GM23338 (cell line): ENCODE data around the gene IL5RA. TPM values are rescaled to one million over a fixed set of nuclear protein-coding genes. Genes with fewer than 3 reads are reported as not detected.

Experiments used
- ATAC-seq: fragments of 200-7000 bp; cut with Tn5 transposase; 3 replicates; pipeline ENCODE4 v1.9.1; 2020
- DNase-seq: peaks from one replicate; pipeline ENCODE4 v3.0.0-alpha.2; 2015; ENCODE audit warnings: low spot score
- H2AFZ ChIP-seq: fragments of 200-600 bp; sonication (generic); 2 replicates; pipeline ENCODE4 v1.8.0; 2016; ENCODE audit warnings: antibody characterized with exemption, mild to moderate bottlenecking, moderate library complexity
- H3F3A ChIP-seq: fragments of 200-600 bp; sonication (generic); replicated peaks from 2 replicates; pipeline ENCODE4 v1.8.0; 2017; ENCODE audit warnings: antibody characterized with exemption, mixed run types, low read depth
- H3K27ac ChIP-seq: fragments of 200-600 bp; sonication (generic); 2 replicates; pipeline ENCODE4 v1.6.1; 2016; ENCODE audit warnings: low read depth
- H3K27me3 ChIP-seq: fragments of 200-600 bp; sonication (generic); 2 replicates; pipeline ENCODE4 v1.8.0; 2016; ENCODE audit warnings: mild to moderate bottlenecking, mixed run types, moderate library complexity; ENCODE audit not compliant: insufficient read depth
- H3K36me3 ChIP-seq: fragments of 200-600 bp; sonication (generic); 2 replicates; pipeline ENCODE4 v1.8.0; 2016; ENCODE audit warnings: mild to moderate bottlenecking; ENCODE audit not compliant: insufficient read depth
- H3K4me1 ChIP-seq: fragments of 200-600 bp; sonication (generic); 2 replicates; pipeline ENCODE4 v1.8.0; 2016; ENCODE audit warnings: mild to moderate bottlenecking, moderate library complexity; ENCODE audit not compliant: insufficient read depth
- H3K4me2 ChIP-seq: fragments of 200-600 bp; sonication (generic); 2 replicates; pipeline ENCODE4 v1.7.1; 2017; ENCODE audit warnings: mixed run types
- H3K4me3 ChIP-seq: fragments of 200-600 bp; sonication (generic); 2 replicates; pipeline ENCODE4 v1.6.1; 2016; ENCODE audit warnings: mixed run types
- H3K79me2 ChIP-seq: fragments of 200-600 bp; sonication (generic); replicated peaks from 2 replicates; pipeline ENCODE4 v1.8.0; 2017; ENCODE audit warnings: mild to moderate bottlenecking; ENCODE audit not compliant: insufficient read depth
- H3K9me2 ChIP-seq: fragments of 200-600 bp; sonication (generic); 2 replicates; pipeline ENCODE4 v1.8.0; 2017; ENCODE audit not compliant: insufficient read depth
- H4K20me1 ChIP-seq: fragments of 200-600 bp; sonication (generic); replicated peaks from 2 replicates; pipeline ENCODE4 v1.8.0; 2017; ENCODE audit warnings: mild to moderate bottlenecking; ENCODE audit not compliant: insufficient read depth
- H3K27ac Mint-ChIP-seq: 2 replicates; pipeline ENCODE4 v1.8.0; 2020; ENCODE audit warnings: inconsistent platforms, mild to moderate bottlenecking, moderate library complexity, mixed read lengths
- H3K27me3 Mint-ChIP-seq: 3 replicates; pipeline ENCODE4 v1.8.0; 2022; ENCODE audit warnings: low read depth, mild to moderate bottlenecking, moderate library complexity, mixed read lengths, inconsistent platforms; ENCODE audit not compliant: insufficient read depth, poor library complexity
- H3K36me3 Mint-ChIP-seq: 3 replicates; pipeline ENCODE4 v1.8.0; 2021; ENCODE audit warnings: low read depth, mild to moderate bottlenecking, inconsistent platforms, moderate library complexity, mixed read lengths
- H3K4me1 Mint-ChIP-seq: 3 replicates; pipeline ENCODE4 v1.8.0; 2020; ENCODE audit warnings: mild to moderate bottlenecking, inconsistent platforms, mixed read lengths
- H3K4me3 Mint-ChIP-seq: 3 replicates; pipeline ENCODE4 v1.8.0; 2021; ENCODE audit warnings: moderate library complexity, mild to moderate bottlenecking, inconsistent platforms, mixed read lengths
- H3K9me3 Mint-ChIP-seq: 3 replicates; pipeline ENCODE4 v1.8.0; 2020; ENCODE audit warnings: moderate library complexity, mild to moderate bottlenecking, inconsistent platforms, mixed read lengths
- CREB1 ChIP-seq: fragments of 250-450 bp; sonication (Bioruptor Pico); IDR thresholded peaks from 2 replicates; pipeline ENCODE4 v1.5.0; 2020; ENCODE audit warnings: low read depth, mild to moderate bottlenecking, moderate library complexity
- EZH2phosphoT487 ChIP-seq: fragments of 200-600 bp; sonication (generic); IDR thresholded peaks from one replicate; pipeline ENCODE4 v1.8.1; 2018; ENCODE audit warnings: antibody characterized with exemption; ENCODE audit not compliant: unreplicated experiment
- JUNB ChIP-seq: IDR thresholded peaks from one replicate; pipeline ENCODE4 v1.6.1; 2016; ENCODE audit warnings: antibody characterized with exemption; ENCODE audit not compliant: unreplicated experiment
- NANOG ChIP-seq: IDR thresholded peaks from 2 replicates; pipeline ENCODE4 v1.6.1; 2016; ENCODE audit warnings: antibody characterized with exemption, borderline replicate concordance
- POLR2AphosphoS5 ChIP-seq: IDR thresholded peaks from 2 replicates; pipeline ENCODE4 v1.6.1; 2016; ENCODE audit warnings: antibody characterized with exemption, low read depth
- STAT1 ChIP-seq: IDR thresholded peaks from one replicate; pipeline ENCODE4 v1.6.1; 2016; ENCODE audit warnings: antibody characterized with exemption; ENCODE audit not compliant: unreplicated experiment
- ZNF114 ChIP-seq: fragments of 250-450 bp; sonication (Bioruptor Pico); IDR thresholded peaks from 2 replicates; pipeline ENCODE4 v1.5.0; 2020; ENCODE audit warnings: mild to moderate bottlenecking, moderate library complexity
- ZNF331 ChIP-seq: fragments of 250-450 bp; sonication (Bioruptor Pico); IDR thresholded peaks from 2 replicates; pipeline ENCODE4 v1.5.0; 2020; ENCODE audit warnings: low read depth, mild to moderate bottlenecking, moderate library complexity
- polyA plus RNA-seq: library from polyadenylated mRNA; unstranded; fragments of >200 nt; fragmentation: Nextera tagmentation; extraction: Ambion mirVana; gene quantifications from 2 replicates; pipeline ENCODE4 v1.2.1, GENCODE V29; 2016
- total RNA-seq: library from RNA; depleted of rRNA; stranded (reverse); fragments of >200 nt; shearing (Covaris generic); gene quantifications from 2 replicates; pipeline ENCODE4 v1.2.3, GENCODE V29; 2014
- TF ChIP-seq, protein P1 (sequence below): fragments of 250-450 bp; sonication (Bioruptor Pico); IDR thresholded peaks from 2 replicates; pipeline ENCODE4 v1.5.0; 2020; ENCODE audit warnings: mild to moderate bottlenecking, moderate library complexity
- TF ChIP-seq, protein P2 (sequence below): IDR thresholded peaks from 2 replicates; pipeline ENCODE4 v1.6.1; 2016; ENCODE audit warnings: antibody characterized with exemption
- TF ChIP-seq, protein P3 (sequence below): IDR thresholded peaks from one replicate; pipeline ENCODE4 v1.6.1; 2018; ENCODE audit warnings: antibody characterized with exemption; ENCODE audit not compliant: unreplicated experiment
- TF ChIP-seq, protein P4 (sequence below), 2 experiments: fragments of 200-600 bp in 1 of 2; sonication (generic) in 1 of 2; conservative IDR thresholded peaks; 2 replicates each; pipeline versions ENCODE4 v1.5.1 to v1.6.1; 2016 to 2017; ENCODE audit warnings: antibody characterized with exemption in 2 of 2, low read depth in 2 of 2, mild to moderate bottlenecking in 2 of 2, moderate library complexity in 1 of 2

Gene IL5RA
- total and polyA plus RNA-seq, 2 experiments from 2014 or later, result 0.31 TPM; not detected in 1

DNA sequence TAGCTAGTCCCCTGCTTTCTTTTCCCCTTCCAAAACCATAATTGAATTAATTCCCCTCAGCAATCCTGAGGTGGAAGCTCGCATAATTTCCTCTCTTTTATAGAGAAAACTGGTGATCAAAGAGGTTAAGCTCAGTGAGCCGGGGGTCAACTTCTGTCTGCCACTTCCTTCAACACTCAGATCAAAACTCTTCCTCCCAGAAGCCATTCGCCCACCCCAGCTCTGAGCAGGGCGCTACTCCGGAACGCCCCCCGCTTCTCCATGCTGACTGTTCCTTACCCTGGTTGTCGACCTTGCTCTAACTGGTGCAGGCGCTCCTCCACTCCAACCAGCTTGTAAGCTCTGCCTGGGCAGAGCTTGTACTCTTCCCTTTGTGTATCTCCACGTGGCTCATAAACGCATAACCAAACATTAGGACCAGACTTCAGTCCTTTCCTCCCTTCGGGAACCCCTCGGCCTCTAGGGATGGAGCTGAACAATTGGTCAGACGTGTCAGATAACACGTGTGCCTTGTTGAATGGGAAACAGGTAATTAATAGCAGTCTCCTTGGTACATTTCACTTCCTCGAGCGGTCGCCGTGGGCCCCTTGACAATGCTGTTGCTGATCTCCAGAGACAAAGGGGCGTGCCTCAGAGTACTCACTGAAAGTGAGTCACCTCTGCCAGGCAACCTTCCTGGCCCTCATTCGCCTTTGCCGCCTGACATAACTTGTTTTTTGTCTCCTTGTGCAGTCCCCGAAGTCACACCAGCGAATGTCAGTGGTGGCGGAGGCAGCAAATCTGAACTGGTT lies 71.8 kb downstream of the IL5RA start:
- H3K4me3 ChIP-seq, result no peak overlapping the region
- Mint-ChIP-seq H3K4me3 (no peak overlapping the region), H3K36me3 (peaks cover 41% of the 10 kb centered on the region), H3K4me1 (no peaks in the 10 kb centered on the region), H3K9me3 (peaks cover 98% of the 10 kb centered on the region), H3K27ac (no peak overlapping the region), H3K27me3 (peaks cover 4% of the 10 kb centered on the region)
- peaks cover 13% of the 10 kb centered on the region; the same call in 1 of the 2 replicates for H3K4me1 ChIP-seq
- DNase-seq (peak; percentile 27), ATAC-seq (no peak)
- H3K36me3 ChIP-seq, result no peaks in the 10 kb centered on the region
- TF ChIP-seq EZH2phosphoT487 (no peak), STAT1 (no peak), NANOG (no peak), ZNF331 (no peak), CREB1 (no peak), JUNB (no peak), POLR2AphosphoS5 (no peak), ZNF114 (CRISPR knock-in tag) (no peak)
- TF ChIP-seq, protein P1, sequence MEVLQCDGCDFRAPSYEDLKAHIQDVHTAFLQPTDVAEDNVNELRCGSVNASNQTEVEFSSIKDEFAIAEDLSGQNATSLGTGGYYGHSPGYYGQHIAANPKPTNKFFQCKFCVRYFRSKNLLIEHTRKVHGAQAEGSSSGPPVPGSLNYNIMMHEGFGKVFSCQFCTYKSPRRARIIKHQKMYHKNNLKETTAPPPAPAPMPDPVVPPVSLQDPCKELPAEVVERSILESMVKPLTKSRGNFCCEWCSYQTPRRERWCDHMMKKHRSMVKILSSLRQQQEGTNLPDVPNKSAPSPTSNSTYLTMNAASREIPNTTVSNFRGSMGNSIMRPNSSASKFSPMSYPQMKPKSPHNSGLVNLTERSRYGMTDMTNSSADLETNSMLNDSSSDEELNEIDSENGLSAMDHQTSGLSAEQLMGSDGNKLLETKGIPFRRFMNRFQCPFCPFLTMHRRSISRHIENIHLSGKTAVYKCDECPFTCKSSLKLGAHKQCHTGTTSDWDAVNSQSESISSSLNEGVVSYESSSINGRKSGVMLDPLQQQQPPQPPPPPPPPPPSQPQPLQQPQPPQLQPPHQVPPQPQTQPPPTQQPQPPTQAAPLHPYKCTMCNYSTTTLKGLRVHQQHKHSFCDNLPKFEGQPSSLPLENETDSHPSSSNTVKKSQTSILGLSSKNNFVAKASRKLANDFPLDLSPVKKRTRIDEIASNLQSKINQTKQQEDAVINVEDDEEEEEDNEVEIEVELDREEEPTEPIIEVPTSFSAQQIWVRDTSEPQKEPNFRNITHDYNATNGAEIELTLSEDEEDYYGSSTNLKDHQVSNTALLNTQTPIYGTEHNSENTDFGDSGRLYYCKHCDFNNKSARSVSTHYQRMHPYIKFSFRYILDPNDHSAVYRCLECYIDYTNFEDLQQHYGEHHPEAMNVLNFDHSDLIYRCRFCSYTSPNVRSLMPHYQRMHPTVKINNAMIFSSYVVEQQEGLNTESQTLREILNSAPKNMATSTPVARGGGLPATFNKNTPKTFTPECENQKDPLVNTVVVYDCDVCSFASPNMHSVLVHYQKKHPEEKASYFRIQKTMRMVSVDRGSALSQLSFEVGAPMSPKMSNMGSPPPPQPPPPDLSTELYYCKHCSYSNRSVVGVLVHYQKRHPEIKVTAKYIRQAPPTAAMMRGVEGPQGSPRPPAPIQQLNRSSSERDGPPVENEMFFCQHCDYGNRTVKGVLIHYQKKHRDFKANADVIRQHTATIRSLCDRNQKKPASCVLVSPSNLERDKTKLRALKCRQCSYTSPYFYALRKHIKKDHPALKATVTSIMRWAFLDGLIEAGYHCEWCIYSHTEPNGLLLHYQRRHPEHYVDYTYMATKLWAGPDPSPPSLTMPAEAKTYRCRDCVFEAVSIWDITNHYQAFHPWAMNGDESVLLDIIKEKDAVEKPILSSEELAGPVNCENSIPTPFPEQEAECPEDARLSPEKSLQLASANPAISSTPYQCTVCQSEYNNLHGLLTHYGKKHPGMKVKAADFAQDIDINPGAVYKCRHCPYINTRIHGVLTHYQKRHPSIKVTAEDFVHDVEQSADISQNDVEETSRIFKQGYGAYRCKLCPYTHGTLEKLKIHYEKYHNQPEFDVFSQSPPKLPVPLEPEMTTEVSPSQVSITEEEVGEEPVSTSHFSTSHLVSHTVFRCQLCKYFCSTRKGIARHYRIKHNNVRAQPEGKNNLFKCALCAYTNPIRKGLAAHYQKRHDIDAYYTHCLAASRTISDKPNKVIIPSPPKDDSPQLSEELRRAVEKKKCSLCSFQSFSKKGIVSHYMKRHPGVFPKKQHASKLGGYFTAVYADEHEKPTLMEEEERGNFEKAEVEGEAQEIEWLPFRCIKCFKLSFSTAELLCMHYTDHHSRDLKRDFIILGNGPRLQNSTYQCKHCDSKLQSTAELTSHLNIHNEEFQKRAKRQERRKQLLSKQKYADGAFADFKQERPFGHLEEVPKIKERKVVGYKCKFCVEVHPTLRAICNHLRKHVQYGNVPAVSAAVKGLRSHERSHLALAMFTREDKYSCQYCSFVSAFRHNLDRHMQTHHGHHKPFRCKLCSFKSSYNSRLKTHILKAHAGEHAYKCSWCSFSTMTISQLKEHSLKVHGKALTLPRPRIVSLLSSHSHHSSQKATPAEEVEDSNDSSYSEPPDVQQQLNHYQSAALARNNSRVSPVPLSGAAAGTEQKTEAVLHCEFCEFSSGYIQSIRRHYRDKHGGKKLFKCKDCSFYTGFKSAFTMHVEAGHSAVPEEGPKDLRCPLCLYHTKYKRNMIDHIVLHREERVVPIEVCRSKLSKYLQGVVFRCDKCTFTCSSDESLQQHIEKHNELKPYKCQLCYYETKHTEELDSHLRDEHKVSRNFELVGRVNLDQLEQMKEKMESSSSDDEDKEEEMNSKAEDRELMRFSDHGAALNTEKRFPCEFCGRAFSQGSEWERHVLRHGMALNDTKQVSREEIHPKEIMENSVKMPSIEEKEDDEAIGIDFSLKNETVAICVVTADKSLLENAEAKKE (CRISPR knock-in tag), result no peak
- TF ChIP-seq, protein P2, sequence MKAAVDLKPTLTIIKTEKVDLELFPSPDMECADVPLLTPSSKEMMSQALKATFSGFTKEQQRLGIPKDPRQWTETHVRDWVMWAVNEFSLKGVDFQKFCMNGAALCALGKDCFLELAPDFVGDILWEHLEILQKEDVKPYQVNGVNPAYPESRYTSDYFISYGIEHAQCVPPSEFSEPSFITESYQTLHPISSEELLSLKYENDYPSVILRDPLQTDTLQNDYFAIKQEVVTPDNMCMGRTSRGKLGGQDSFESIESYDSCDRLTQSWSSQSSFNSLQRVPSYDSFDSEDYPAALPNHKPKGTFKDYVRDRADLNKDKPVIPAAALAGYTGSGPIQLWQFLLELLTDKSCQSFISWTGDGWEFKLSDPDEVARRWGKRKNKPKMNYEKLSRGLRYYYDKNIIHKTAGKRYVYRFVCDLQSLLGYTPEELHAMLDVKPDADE, result no peak
- TF ChIP-seq, protein P3, sequence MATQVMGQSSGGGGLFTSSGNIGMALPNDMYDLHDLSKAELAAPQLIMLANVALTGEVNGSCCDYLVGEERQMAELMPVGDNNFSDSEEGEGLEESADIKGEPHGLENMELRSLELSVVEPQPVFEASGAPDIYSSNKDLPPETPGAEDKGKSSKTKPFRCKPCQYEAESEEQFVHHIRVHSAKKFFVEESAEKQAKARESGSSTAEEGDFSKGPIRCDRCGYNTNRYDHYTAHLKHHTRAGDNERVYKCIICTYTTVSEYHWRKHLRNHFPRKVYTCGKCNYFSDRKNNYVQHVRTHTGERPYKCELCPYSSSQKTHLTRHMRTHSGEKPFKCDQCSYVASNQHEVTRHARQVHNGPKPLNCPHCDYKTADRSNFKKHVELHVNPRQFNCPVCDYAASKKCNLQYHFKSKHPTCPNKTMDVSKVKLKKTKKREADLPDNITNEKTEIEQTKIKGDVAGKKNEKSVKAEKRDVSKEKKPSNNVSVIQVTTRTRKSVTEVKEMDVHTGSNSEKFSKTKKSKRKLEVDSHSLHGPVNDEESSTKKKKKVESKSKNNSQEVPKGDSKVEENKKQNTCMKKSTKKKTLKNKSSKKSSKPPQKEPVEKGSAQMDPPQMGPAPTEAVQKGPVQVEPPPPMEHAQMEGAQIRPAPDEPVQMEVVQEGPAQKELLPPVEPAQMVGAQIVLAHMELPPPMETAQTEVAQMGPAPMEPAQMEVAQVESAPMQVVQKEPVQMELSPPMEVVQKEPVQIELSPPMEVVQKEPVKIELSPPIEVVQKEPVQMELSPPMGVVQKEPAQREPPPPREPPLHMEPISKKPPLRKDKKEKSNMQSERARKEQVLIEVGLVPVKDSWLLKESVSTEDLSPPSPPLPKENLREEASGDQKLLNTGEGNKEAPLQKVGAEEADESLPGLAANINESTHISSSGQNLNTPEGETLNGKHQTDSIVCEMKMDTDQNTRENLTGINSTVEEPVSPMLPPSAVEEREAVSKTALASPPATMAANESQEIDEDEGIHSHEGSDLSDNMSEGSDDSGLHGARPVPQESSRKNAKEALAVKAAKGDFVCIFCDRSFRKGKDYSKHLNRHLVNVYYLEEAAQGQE, result no peak
- TF ChIP-seq, protein P4, sequence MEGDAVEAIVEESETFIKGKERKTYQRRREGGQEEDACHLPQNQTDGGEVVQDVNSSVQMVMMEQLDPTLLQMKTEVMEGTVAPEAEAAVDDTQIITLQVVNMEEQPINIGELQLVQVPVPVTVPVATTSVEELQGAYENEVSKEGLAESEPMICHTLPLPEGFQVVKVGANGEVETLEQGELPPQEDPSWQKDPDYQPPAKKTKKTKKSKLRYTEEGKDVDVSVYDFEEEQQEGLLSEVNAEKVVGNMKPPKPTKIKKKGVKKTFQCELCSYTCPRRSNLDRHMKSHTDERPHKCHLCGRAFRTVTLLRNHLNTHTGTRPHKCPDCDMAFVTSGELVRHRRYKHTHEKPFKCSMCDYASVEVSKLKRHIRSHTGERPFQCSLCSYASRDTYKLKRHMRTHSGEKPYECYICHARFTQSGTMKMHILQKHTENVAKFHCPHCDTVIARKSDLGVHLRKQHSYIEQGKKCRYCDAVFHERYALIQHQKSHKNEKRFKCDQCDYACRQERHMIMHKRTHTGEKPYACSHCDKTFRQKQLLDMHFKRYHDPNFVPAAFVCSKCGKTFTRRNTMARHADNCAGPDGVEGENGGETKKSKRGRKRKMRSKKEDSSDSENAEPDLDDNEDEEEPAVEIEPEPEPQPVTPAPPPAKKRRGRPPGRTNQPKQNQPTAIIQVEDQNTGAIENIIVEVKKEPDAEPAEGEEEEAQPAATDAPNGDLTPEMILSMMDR (conservative IDR thresholded peaks at IDR 0.05; ENCODE audit: low read depth in 2 of 2), result no peak
- no peaks in the 10 kb centered on the region for H3K79me2 ChIP-seq
- H3F3A ChIP-seq, result no peaks in the 10 kb centered on the region
- H3K27me3 ChIP-seq, result no peaks in the 10 kb centered on the region
- H4K20me1 ChIP-seq, result no peaks in the 10 kb centered on the region
- H3K4me2 ChIP-seq, result no peak overlapping the region
- H2AFZ ChIP-seq, result peak overlapping the region; percentile 91
- H3K27ac ChIP-seq, result no peak overlapping the region
- H3K9me2 ChIP-seq, result peaks cover 1% of the 10 kb centered on the region; the same call in 1 of the 2 replicates
